HCT116 (cell line): ENCODE results near the gene TMEM145.

Experiments used
- CEBPB ChIP-seq: IDR thresholded peaks from 2 replicates; pipeline ENCODE4 v1.6.1; 2012; ENCODE audit warnings: low read depth
- CTCF ChIP-seq, 3 experiments: fragments of 200-600 bp in 1 of 3; sonication (generic) in 1 of 3; IDR thresholded peaks in 2 of 3; conservative IDR thresholded peaks in 1 of 3; 2 replicates each; pipeline ENCODE4 v1.5.1; 2012 to 2017; ENCODE audit warnings: low read depth in 2 of 3, low read length in 2 of 3, antibody characterized with exemption in 1 of 3, borderline replicate concordance in 1 of 3, control low read depth in 1 of 3, mild to moderate bottlenecking in 1 of 3, mixed read lengths in 1 of 3, mixed run types in 1 of 3, moderate library complexity in 1 of 3; ENCODE audit not compliant: insufficient read depth in 1 of 3
- EZH2 ChIP-seq: fragments of 200-600 bp; sonication (generic); IDR thresholded peaks from 2 replicates; pipeline ENCODE4 v1.6.1; 2017; ENCODE audit warnings: antibody characterized with exemption, mixed run types
- EZH2phosphoT487 ChIP-seq: fragments of 200-600 bp; IDR thresholded peaks from 2 replicates; pipeline ENCODE4 v1.6.1; 2018; ENCODE audit warnings: antibody characterized with exemption, borderline replicate concordance
- MAX ChIP-seq: IDR thresholded peaks from 2 replicates; pipeline ENCODE4 v1.6.1; 2012
- POLR2A ChIP-seq: IDR thresholded peaks from 2 replicates; pipeline ENCODE4 v1.7.0; 2011; ENCODE audit warnings: borderline replicate concordance; ENCODE audit not compliant: insufficient read depth, insufficient read length; ENCODE audit errors: extremely low read depth
- POLR2AphosphoS5 ChIP-seq: IDR thresholded peaks from 2 replicates; pipeline ENCODE4 v1.6.1; 2011; ENCODE audit warnings: mild to moderate bottlenecking, low read depth, low read length, moderate library complexity
- RAD21 ChIP-seq: IDR thresholded peaks from 2 replicates; pipeline ENCODE4 v1.6.1; 2012; ENCODE audit warnings: low read depth, mild to moderate bottlenecking
- TCF7L2 ChIP-seq: IDR thresholded peaks from 2 replicates; pipeline ENCODE4 v1.7.0; 2011; ENCODE audit warnings: borderline replicate concordance, inconsistent platforms; ENCODE audit not compliant: insufficient read depth, insufficient read length; ENCODE audit errors: extremely low read depth
- ZBTB33 ChIP-seq: IDR thresholded peaks from 2 replicates; pipeline ENCODE4 v1.6.1; 2011; ENCODE audit warnings: mild to moderate bottlenecking, low read length, moderate library complexity; ENCODE audit not compliant: insufficient replicate concordance; ENCODE audit errors: extremely low read depth
- ZNF274 ChIP-seq: fragments of 200-500 bp; sonication (Bioruptor generic); IDR thresholded peaks from 2 replicates; pipeline ENCODE4 v1.6.1; 2014; ENCODE audit warnings: mild to moderate bottlenecking, low read depth, low read length, inconsistent platforms

- TF ChIP-seq CTCF (IDR thresholded peaks at IDR 0.05 in 2 of 3, conservative IDR thresholded peaks at IDR 0.05 in 1 of 3; ENCODE audit: borderline replicate concordance in 1 of 3, insufficient read depth in 1 of 3, low read depth in 2 of 3, low read length in 2 of 3) (peak in 2 of 3 experiments; percentile 84 to 92; a peak in 5 of 6 replicates), MAX (no peak), EZH2 (no peak), POLR2A (peak; percentile 57), EZH2phosphoT487 (no peak), POLR2AphosphoS5 (peak; percentile 82), RAD21 (no peak; the same call in 1 of the 2 replicates), ZNF274 (no peak), ZBTB33 (no peak), CEBPB (no peak), TCF7L2 (peak; percentile 40)
Measured at GRCh38 chr19:42279902-42280814, 33.0 kb upstream of the TMEM145 start.
